Psoas muscle (tissue), 8 donors: ENCODE measurements around the gene KCNN3. TPM values are rescaled to one million over a fixed set of nuclear protein-coding genes. Genes with fewer than 3 reads are reported as not detected.

Source experiments
- ATAC-seq, 4 donors: fragments of 200-7000 bp; cut with Tn5 transposase; one replicate each; pipeline ENCODE4 v1.9.1; 2020; ENCODE audit warnings: moderate library complexity in 3 of 4, mild to moderate bottlenecking in 2 of 4
- DNase-seq, 2 donors: peaks; one replicate each; pipeline ENCODE4 v3.0.0-alpha.2; 2020
- H3K27ac ChIP-seq: fragments of 200-600 bp; one replicate; pipeline ENCODE4 v1.8.0; 2022
- H3K27me3 ChIP-seq, 3 donors: fragments of 200-600 bp in 1 of 3; one replicate each; pipeline versions ENCODE4 v1.6.1 to v1.8.0; 2013 to 2022; ENCODE audit warnings: low read length in 2 of 3, mild to moderate bottlenecking in 2 of 3, moderate library complexity in 1 of 3; ENCODE audit not compliant: insufficient read depth in 3 of 3
- H3K36me3 ChIP-seq, 2 donors: fragments of 200-600 bp in 1 of 2; one replicate each; pipeline versions ENCODE4 v1.6.1 to v1.8.0; 2013 to 2022; ENCODE audit warnings: low read depth in 1 of 2, mild to moderate bottlenecking in 1 of 2, moderate library complexity in 1 of 2; ENCODE audit not compliant: insufficient read depth in 1 of 2
- H3K4me1 ChIP-seq: fragments of 200-600 bp; one replicate; pipeline ENCODE4 v1.8.0; 2022
- H3K4me3 ChIP-seq: fragments of 200-600 bp; one replicate; pipeline ENCODE4 v1.8.0; 2022; ENCODE audit warnings: mild to moderate bottlenecking
- H3K9me3 ChIP-seq: fragments of 200-600 bp; one replicate; pipeline ENCODE4 v1.8.0; 2022
- CTCF ChIP-seq: fragments of 200-600 bp; IDR thresholded peaks from one replicate; pipeline ENCODE4 v1.8.0; 2022; ENCODE audit warnings: antibody characterized with exemption
- WGBS, 3 donors: extraction: QIAGEN DNeasy Blood & Tissue Kit; methylation state at CpG; one replicate each; pipeline versions ENCODE4 v1.1.6 to v1.1.7; 2013; 5-methylcytosine and 5-hydroxymethylcytosine counted together
- intact Hi-C, 2 donors: fragments of 100-400 bp; cut with DNase I; formaldehyde crosslinking; loops; one replicate each; pipeline versions ENCODE4 v1.11.0 to v1.14.2; 2022
- polyA plus RNA-seq, 3 donors: library from polyadenylated mRNA; stranded (reverse); fragments of 200-250 nt; gene quantifications; one replicate each; pipeline ENCODE4 v1.2.3, GENCODE V29; 2013
- total RNA-seq, 4 donors: library from RNA; stranded (reverse); fragmentation: NEBNext Ultra II Directional in 2 of 4; extraction: Animal tissue kit (Norgen Biotek cat#: 25700) in 2 of 4; gene quantifications; one replicate each; pipeline versions ENCODE4 v1.2.1 to v1.2.4, GENCODE V29; 2021 to 2023
- donor health status: healthy with polysubstance abuse.
- donor health status: DM: no; HTN: no; CAD: no; lungs with moderate emphysema.
- donor health status: Bipolar disorder and iron deficiency.
- donor health status: healthy.
- donor health status: DM: yes; HTN: yes; CAD: no.
- donor health status: DM: no; HTN: no; CAD: no.
- donor health status: DM: no; HTN: no; CAD: no.
- donor health status: DM: yes; HTN: yes; CAD: no.

The KCNN3 gene
- total and polyA plus RNA-seq, 7 donors = 2.5 to 60.9 (median 11.8) TPM

GRCh38 chr1:154769193-154769895 lies 100.7 kb downstream of the KCNN3 start:
- Histone ChIP-seq H3K27me3 (no peaks in the 10 kb centered on the region), H3K36me3 (peaks cover 0 to 42% of the 10 kb centered on the region in 2 donors), H3K27ac (no peak overlapping the region), H3K4me1 (no peaks in the 10 kb centered on the region), H3K9me3 (no peaks in the 10 kb centered on the region), H3K4me3 (no peak overlapping the region)
- no peak for TF ChIP-seq CTCF
- intact Hi-C loops = no loop called here
- no peak for ATAC-seq
- no peak for DNase-seq
- WGBS, 3 donors = 94 to 97% (median 97%) methylated on average over 5 of the region's 5 CpGs

GRCh38 chr1:154768456-154769125 lies 101.5 kb downstream of the KCNN3 start:
- H3K27me3 ChIP-seq = no peaks in the 10 kb centered on the region
- peaks cover 0 to 42% of the 10 kb centered on the region in 2 donors for H3K36me3 ChIP-seq
- intact Hi-C loops = no loop called here
- no peak for TF ChIP-seq CTCF
- peak in 2 of 4 donors; percentile 30 to 44 for ATAC-seq
- H3K4me3 ChIP-seq = no peak overlapping the region
- no peaks in the 10 kb centered on the region for H3K4me1 ChIP-seq
- H3K9me3 ChIP-seq = no peaks in the 10 kb centered on the region
- H3K27ac ChIP-seq = no peak overlapping the region
- 60 to 66% (median 61%) methylated on average over 8 of the region's 8 CpGs for WGBS, 3 donors
- DNase-seq = no peak

- Histone ChIP-seq H3K4me3 (no peak overlapping the region), H3K36me3 (peaks cover 0 to 42% of the 10 kb centered on the region in 2 donors), H3K27me3 (no peaks in the 10 kb centered on the region), H3K27ac (no peak overlapping the region), H3K4me1 (no peaks in the 10 kb centered on the region), H3K9me3 (no peaks in the 10 kb centered on the region)
- ATAC-seq (peak in 2 of 4 donors; percentile 22 to 33), DNase-seq (no peak)
- no peak for TF ChIP-seq CTCF
- WGBS, 3 donors = 65 to 68% (median 66%) methylated on average over 9 of the region's 9 CpGs
- intact Hi-C loops = no loop called here
Observed at GRCh38 chr1:154767315-154768240, 102.5 kb downstream of the KCNN3 start.

- no peak overlapping the region for H3K27ac ChIP-seq
- no peaks in the 10 kb centered on the region for H3K4me1 ChIP-seq
- H3K4me3 ChIP-seq = no peak overlapping the region
- DNase-seq (no peak), ATAC-seq (peak in 1 of 4 donors; percentile 60)
- 75 to 91% (median 89%) methylated on average over 3 of the region's 3 CpGs for WGBS, 3 donors
- TF ChIP-seq CTCF = peak; percentile 17
- no peaks in the 10 kb centered on the region for H3K27me3 ChIP-seq
- H3K9me3 ChIP-seq = no peaks in the 10 kb centered on the region
- peaks cover 0 to 26% of the 10 kb centered on the region in 2 donors for H3K36me3 ChIP-seq
- intact Hi-C loops = no loop called here
Observed at GRCh38 chr1:154765970-154766369, 104.1 kb downstream of the KCNN3 start.
